DOHH2 (cell line): ENCODE results near the gene ABITRAM.

Experiments
- H3F3A ChIP-seq: fragments of 200-600 bp; sonication (generic), shearing (Covaris generic); 2 replicates; pipeline ENCODE4 v1.6.0; 2016; ENCODE audit warnings: antibody characterized with exemption, mild to moderate bottlenecking; ENCODE audit not compliant: control insufficient read depth, insufficient read depth
- H3K27ac ChIP-seq: fragments of 200-600 bp; sonication (generic); 2 replicates; pipeline ENCODE4 v1.5.1; 2014; ENCODE audit warnings: low read depth, mild to moderate bottlenecking, low read length, moderate library complexity
- H3K27me3 ChIP-seq: fragments of 200-600 bp; sonication (generic); 2 replicates; pipeline ENCODE4 v1.6.1; 2014; ENCODE audit warnings: mild to moderate bottlenecking, low read length, mixed read lengths; ENCODE audit not compliant: control insufficient read depth
- H3K36me3 ChIP-seq: fragments of 200-600 bp; sonication (generic); 2 replicates; pipeline ENCODE4 v1.6.1; 2014; ENCODE audit warnings: mild to moderate bottlenecking, low read length, moderate library complexity, mixed read lengths; ENCODE audit not compliant: control insufficient read depth
- H3K4me1 ChIP-seq: fragments of 200-600 bp; sonication (generic); 2 replicates; pipeline ENCODE4 v1.6.1; 2014; ENCODE audit warnings: mild to moderate bottlenecking, low read length, mixed read lengths; ENCODE audit not compliant: control insufficient read depth
- H3K4me2 ChIP-seq: fragments of 200-600 bp; sonication (generic); 2 replicates; pipeline ENCODE4 v1.6.0; 2014; ENCODE audit warnings: mild to moderate bottlenecking, low read length, moderate library complexity
- H3K4me3 ChIP-seq: fragments of 200-600 bp; sonication (generic); 2 replicates; pipeline ENCODE4 v1.5.1; 2014; ENCODE audit warnings: mild to moderate bottlenecking, low read length, mixed read lengths
- H3K79me2 ChIP-seq: fragments of 200-600 bp; sonication (generic); 2 replicates; pipeline ENCODE4 v1.6.1; 2014; ENCODE audit warnings: mild to moderate bottlenecking, low read length, mixed read lengths; ENCODE audit not compliant: control insufficient read depth
- H3K9me2 ChIP-seq: fragments of 200-600 bp; sonication (generic); replicated peaks from 2 replicates; pipeline ENCODE4 v1.6.1; 2014; ENCODE audit warnings: mild to moderate bottlenecking, low read length, mixed read lengths; ENCODE audit not compliant: control insufficient read depth
- H3K9me3 ChIP-seq: fragments of 200-600 bp; sonication (generic); 2 replicates; pipeline ENCODE4 v1.6.1; 2014; ENCODE audit warnings: antibody characterized with exemption, low read length, mixed read lengths; ENCODE audit not compliant: control insufficient read depth, insufficient read depth
- H4K20me1 ChIP-seq: fragments of 200-600 bp; sonication (generic); 2 replicates; pipeline ENCODE4 v1.6.0; 2014; ENCODE audit warnings: low read depth, mild to moderate bottlenecking, antibody characterized with exemption, low read length, moderate library complexity; ENCODE audit not compliant: control insufficient read depth, insufficient read depth
- CTCF ChIP-seq: fragments of 200-600 bp; sonication (generic); IDR thresholded peaks from one replicate; pipeline ENCODE4 v1.5.1; 2014; ENCODE audit warnings: antibody characterized with exemption, mild to moderate bottlenecking, low read depth, low read length; ENCODE audit not compliant: poor library complexity, severe bottlenecking
- EZH2phosphoT487 ChIP-seq: fragments of 200-600 bp; sonication (generic); IDR thresholded peaks from 2 replicates; pipeline ENCODE4 v1.6.1; 2017; ENCODE audit warnings: borderline replicate concordance, mild to moderate bottlenecking, antibody characterized with exemption, low read length, moderate library complexity, mixed read lengths

Gene ABITRAM

GRCh38 chr9:108983885-108984284 is 49.7 kb downstream of the ABITRAM start:
- Histone ChIP-seq H3K27me3 (no peaks in the 10 kb centered on the region), H3K79me2 (no peaks in the 10 kb centered on the region), H3K4me2 (no peak overlapping the region), H4K20me1 (no peaks in the 10 kb centered on the region), H3F3A (no peaks in the 10 kb centered on the region), H3K27ac (no peak overlapping the region), H3K36me3 (peaks cover 26% of the 10 kb centered on the region), H3K9me2 (no peaks in the 10 kb centered on the region), H3K4me1 (no peaks in the 10 kb centered on the region), H3K4me3 (no peak overlapping the region), H3K9me3 (no peaks in the 10 kb centered on the region)
- TF ChIP-seq CTCF = no peak
- no peak for TF ChIP-seq EZH2phosphoT487
